HepG2 (cell line): Measurements from ENCODE around the gene MTCH2. TPM values are rescaled to one million over a fixed set of nuclear protein-coding genes. Genes with fewer than 3 reads are reported as not detected.
A peak's percentile ranks its signal among the peaks of the same experiment; 100 is the strongest.

Experiments
- ARID2 ChIP-seq: sonication (generic); formaldehyde crosslinking; IDR thresholded peaks from 2 replicates; pipeline ENCODE4 v1.8.1; 2022; ENCODE audit warnings: mild to moderate bottlenecking, missing genetic modification reagents, borderline replicate concordance
- DPF2 ChIP-seq: sonication (generic); formaldehyde crosslinking; IDR thresholded peaks from 2 replicates; pipeline ENCODE4 v1.4.0; 2020; ENCODE audit warnings: mild to moderate bottlenecking, low read depth, missing genetic modification reagents, borderline replicate concordance
- TEF ChIP-seq: sonication (generic); formaldehyde crosslinking; IDR thresholded peaks from 2 replicates; pipeline ENCODE4 v1.5.0; 2020; ENCODE audit warnings: missing genetic modification reagents
- UBTF ChIP-seq: sonication (generic); formaldehyde crosslinking; IDR thresholded peaks from 2 replicates; pipeline ENCODE4 v1.4.0; 2020; ENCODE audit warnings: mild to moderate bottlenecking, missing genetic modification reagents
- YEATS2 ChIP-seq: sonication (generic); formaldehyde crosslinking; IDR thresholded peaks from 2 replicates; pipeline ENCODE4 v1.4.0; 2020; ENCODE audit warnings: missing genetic modification reagents, borderline replicate concordance
- ZBTB40 ChIP-seq, 2 experiments: fragments of 450-650 bp in 1 of 2; sonication (generic) in 1 of 2; formaldehyde crosslinking in 1 of 2; IDR thresholded peaks; 2 replicates each; pipeline versions ENCODE4 v1.6.1 to v1.8.0; 2016 to 2022; ENCODE audit warnings: antibody characterized with exemption in 1 of 2, mild to moderate bottlenecking in 1 of 2, missing genetic modification reagents in 1 of 2
- ZMYM2 ChIP-seq: sonication (generic); formaldehyde crosslinking; IDR thresholded peaks from 2 replicates; pipeline ENCODE4 v1.8.0; 2022; ENCODE audit warnings: mild to moderate bottlenecking, missing genetic modification reagents
- ZNF138 ChIP-seq: sonication (generic); formaldehyde crosslinking; IDR thresholded peaks from 2 replicates; pipeline ENCODE4 v1.5.0; 2020; ENCODE audit warnings: mild to moderate bottlenecking, low read depth, missing genetic modification reagents
- ZNF253 ChIP-seq: sonication (generic); formaldehyde crosslinking; IDR thresholded peaks from 2 replicates; pipeline ENCODE4 v1.8.0; 2022; ENCODE audit warnings: mild to moderate bottlenecking, missing genetic modification reagents, borderline replicate concordance
- ZNF337 ChIP-seq: sonication (generic); formaldehyde crosslinking; IDR thresholded peaks from 2 replicates; pipeline ENCODE4 v1.5.1; 2020; ENCODE audit warnings: missing genetic modification reagents, low read depth, mild to moderate bottlenecking, borderline replicate concordance
- ZNF446 ChIP-seq: sonication (generic); formaldehyde crosslinking; IDR thresholded peaks from 2 replicates; pipeline ENCODE4 v1.5.0; 2020; ENCODE audit warnings: mild to moderate bottlenecking, missing genetic modification reagents
- ZNF580 ChIP-seq: IDR thresholded peaks from 2 replicates; pipeline ENCODE4 v1.6.1; 2016; ENCODE audit warnings: low read depth, borderline replicate concordance
- ZNF691 ChIP-seq: sonication (generic); formaldehyde crosslinking; IDR thresholded peaks from 2 replicates; pipeline ENCODE4 v1.4.0; 2020; ENCODE audit warnings: missing genetic modification reagents, low read depth, mild to moderate bottlenecking, borderline replicate concordance
- ZSCAN20 ChIP-seq: sonication (generic); formaldehyde crosslinking; IDR thresholded peaks from 2 replicates; pipeline ENCODE4 v1.4.0; 2020; ENCODE audit warnings: missing genetic modification reagents, mild to moderate bottlenecking, borderline replicate concordance
- polyA plus RNA-seq, 8 experiments: library from polyadenylated mRNA; depleted of rRNA in 3 of 8; stranded (reverse) in 7 of 8; unstranded in 1 of 8; fragments of >200 nt; fragmentation: Illumina TruSeq in 4 of 8; extraction: Trizol in 4 of 8; gene quantifications; 2 replicates each; pipeline versions ENCODE4 v1.2.1 to v1.2.3, GENCODE V29; 2011 to 2016; ENCODE audit warnings: low read depth in 4 of 8, missing spikeins in 1 of 8, mixed read lengths in 1 of 8; ENCODE audit not compliant: insufficient read depth in 1 of 8
- total RNA-seq, 5 experiments: library from RNA; depleted of rRNA; stranded (reverse); fragments of >200 nt; fragmentation: Illumina TruSeq; extraction: Trizol; gene quantifications; 2 replicates each; pipeline ENCODE4 v1.2.3, GENCODE V29; 2016; ENCODE audit warnings: low read depth in 1 of 5

MTCH2 gene
- total and polyA plus RNA-seq, 2 of the 13 experiments (the other 11 are each of a cell fraction or from before 2014, with no cell fraction given) = 112 to 272 TPM

- TF ChIP-seq ZBTB40 (IDR thresholded peaks at IDR 0.05) (no peak), ZBTB40 (CRISPR knock-in tag; IDR thresholded peaks at IDR 0.05) (peak; percentile 48; the same call in 1 of the 2 replicates), YEATS2 (CRISPR knock-in tag) (peak; percentile 85), ZNF253 (peak; percentile 55; the same call in 1 of the 2 replicates), ZNF138 (CRISPR knock-in tag) (peak; percentile 87), ZNF580 (CRISPR knock-in tag) (peak; percentile 81), ARID2 (peak; percentile 62; the same call in 1 of the 2 replicates), UBTF (peak; percentile 96), DPF2 (CRISPR knock-in tag) (no peak), ZMYM2 (CRISPR knock-in tag) (no peak), ZNF691 (CRISPR knock-in tag) (peak; percentile 56), ZNF446 (CRISPR knock-in tag) (no peak), ZSCAN20 (0 out of 2 replicates have a peak, but pooled peaks have one; percentile 52), TEF (CRISPR knock-in tag) (0 out of 2 replicates have a peak, but pooled peaks have one; percentile 60), ZNF337 (CRISPR knock-in tag) (no peak)
These were observed at the start of gene MTCH2 (continued) for GRCh38 chr11:47642099-47642855.
